COLO668 (cell line): ENCODE data around the gene OR5B17.
"Not testable (repeated sequence)": the region's sequence is repeated elsewhere in the genome, so short reads cannot be mapped to it uniquely, and the experiment has no call there.

Experiments
- DNase-seq: peaks from one replicate; lab custom pipeline; 2025; ENCODE audit not compliant: unreplicated experiment; lab: John Stamatoyannopoulos, UW

Gene OR5B17

DNA sequence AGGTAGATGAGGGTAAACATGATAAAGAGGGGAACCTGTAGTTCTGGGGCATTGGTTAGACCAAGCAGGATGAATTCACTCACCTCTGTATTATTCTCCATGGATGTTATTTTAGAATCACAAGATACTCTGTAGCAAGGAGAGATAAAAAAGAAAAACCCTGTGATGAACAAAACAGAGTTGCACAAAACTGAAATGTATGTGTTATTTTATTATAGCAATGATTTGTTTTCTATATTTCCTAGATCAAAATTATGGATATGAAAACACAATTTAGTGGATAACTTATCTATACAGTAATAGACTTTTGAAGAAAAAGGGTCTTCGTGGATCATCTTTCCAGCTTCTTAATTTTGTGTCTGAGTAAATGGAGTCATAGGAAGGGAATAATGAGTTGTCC lies at the start of gene OR5B17:
TSS of gene OR5B17 (minus strand) at position 101 of the 400 bp plus-strand sequence. CDS start at position 101, 0 bp downstream.
- no peak for DNase-seq

DNA sequence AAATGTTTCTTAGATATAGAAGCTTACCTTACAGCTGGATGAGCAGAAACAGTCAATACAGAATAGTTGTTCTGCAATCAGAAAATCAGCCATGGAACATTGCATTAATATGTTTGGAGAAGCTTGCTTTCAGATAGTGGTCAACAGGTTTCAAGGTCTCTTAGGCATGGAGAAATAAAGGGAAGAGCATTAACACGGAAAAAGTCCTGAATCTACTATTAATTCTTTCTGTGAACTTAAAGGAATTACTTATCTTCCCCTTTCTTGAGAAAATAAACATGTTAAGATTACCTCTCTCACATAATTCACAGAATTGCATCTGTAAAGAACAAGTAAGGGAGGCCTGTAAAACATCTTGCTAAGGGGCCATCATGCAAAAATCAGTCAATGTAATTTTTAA lies 47.9 kb upstream of the OR5B17 start, which contains the start of gene OR5B3:
TSS of gene OR5B3 (minus strand) at position 101 of the 400 bp plus-strand sequence. CDS start 3,465 bp downstream, outside the sequence.
- DNase-seq: no peak

DNA sequence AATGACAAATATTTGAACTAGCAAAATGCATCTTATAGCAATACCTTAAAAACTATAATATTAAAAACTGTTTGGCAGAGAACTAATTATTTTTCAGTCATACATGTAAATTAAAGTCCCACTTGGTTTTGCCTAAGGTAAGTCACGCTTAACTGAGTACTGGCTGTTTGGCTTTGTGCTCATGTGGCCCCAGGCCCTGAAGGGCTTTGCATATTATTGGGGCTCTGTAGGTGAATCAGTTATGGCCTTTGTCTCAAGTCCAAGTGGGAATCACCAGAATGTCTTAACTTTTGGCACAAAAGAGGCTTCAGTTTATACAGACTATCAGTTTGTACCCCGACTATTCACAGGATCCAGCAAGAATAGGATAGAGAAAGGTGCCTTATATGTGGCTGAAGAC lies 40.8 kb upstream of the OR5B17 start:
- not testable (repeated sequence) for DNase-seq

DNA sequence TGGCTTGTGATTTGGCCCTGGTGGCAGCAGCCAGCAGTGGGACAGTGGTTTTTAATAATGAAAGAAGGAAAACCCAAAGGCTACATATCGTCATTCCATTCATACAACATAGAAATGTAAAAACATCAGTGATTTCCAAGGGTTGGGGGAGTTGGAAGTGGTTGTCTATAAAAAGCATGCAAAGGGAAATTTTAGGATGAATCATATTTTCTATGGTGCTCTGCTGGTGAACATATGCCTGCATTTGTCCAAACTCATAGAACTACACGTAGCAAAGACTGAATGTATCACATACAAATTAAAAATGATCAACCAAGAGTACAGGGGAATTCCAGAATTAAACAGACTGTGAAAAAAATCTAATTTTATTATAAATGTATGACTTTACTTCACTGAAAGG lies 36.7 kb upstream of the OR5B17 start:
- no peak for DNase-seq

DNA sequence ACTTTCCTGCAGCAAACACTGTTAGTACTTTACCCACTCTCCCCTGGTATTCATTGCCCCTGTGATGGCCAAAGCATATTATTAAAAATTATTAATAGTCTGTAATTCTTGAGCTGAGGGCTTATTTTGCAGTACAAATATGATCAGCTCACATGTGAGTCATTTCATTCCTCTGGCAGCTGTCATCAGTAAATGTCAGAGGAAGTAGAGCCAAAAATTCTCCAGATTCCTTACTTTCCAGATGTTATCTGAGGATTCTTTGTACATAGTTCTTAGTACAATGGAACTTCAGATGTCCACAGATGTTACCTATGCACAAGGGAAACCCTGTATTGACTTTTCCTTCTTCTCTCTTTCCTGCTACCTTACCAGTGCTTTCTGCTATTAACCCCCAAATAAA lies 35.3 kb upstream of the OR5B17 start:
- no peak for DNase-seq

DNA sequence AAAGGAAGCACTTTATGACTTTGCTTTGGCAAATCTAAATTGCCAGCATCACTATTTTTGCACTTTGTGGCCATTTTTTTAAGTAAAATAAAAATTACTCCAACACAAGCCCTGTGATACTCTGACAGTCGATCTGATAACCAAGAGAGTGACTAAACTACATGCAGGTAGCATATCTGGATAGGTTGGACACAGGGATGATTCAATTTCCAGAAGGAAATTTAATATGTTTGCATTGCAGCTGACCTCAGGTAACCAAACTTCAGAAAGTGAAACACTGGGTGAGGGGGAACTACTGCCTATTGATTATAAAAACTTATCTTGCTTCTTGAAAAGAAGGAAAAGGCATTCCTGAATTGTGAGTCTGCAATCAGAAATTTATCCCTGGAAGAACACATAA lies 33.9 kb upstream of the OR5B17 start:
- no peak for DNase-seq

DNA sequence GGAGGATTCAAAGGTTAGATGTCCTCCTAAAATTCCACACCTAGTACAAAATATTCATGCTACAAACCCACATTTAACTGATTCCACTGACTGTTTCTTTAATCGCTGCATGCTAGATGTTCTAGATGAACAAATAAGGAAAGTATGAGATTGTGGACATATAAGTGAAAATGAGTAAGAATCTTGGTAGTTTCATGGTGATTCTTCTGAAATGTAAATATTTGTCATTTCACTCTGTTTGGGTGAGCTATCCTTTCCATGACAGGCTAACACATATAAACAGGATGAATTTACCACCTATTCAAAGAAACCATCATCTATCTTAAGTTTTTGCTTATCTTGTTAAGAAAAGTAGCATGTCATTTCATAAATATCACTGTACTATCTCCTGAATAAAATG lies 33.0 kb upstream of the OR5B17 start:
- DNase-seq: no peak

DNA sequence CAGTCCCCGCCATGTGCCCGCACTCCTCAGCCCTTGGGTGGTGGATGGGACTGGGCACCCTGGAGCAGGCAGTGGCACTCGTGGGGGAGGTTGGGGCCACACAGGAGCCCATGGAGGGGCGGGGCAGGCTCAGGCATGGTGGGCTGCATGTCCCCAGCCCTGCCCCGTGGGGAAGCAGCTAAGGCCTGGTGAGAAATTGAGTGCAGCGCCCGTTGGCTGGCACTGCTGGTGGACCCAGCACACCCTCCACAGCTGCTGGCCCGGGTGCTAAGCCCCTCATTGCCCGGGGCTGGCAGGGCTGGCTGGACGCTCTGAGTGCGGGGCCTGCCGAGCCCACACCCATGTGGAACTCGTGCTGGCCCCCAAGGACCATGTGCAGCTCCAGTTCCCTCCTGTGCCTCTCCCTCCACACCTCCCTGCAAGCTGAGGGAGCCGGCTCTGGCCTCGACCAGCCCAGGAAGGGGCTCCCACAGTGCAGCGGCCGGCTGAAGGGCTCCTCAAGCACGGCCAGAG lies 31.7 kb upstream of the OR5B17 start:
- no peak for DNase-seq

DNA sequence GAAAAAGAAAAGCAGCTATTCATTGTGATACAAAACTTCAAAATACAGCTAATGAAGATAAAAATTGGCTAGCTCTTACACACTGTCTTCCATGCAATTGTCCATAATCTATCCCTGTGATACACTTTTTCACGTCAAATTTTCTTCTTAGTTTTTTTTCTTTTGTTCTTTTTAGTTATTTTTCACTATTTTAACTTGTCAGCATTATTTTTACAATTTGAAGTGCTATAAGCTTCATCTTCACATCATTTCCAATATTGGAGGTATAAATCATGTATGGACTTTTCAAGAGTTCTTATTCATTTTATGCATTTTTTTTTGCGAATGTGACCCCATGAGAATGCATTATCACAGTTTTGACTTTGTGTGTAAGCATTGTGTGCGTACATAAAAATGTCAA lies 4.1 kb downstream of the OR5B17 start:
- DNase-seq: no peak

DNA sequence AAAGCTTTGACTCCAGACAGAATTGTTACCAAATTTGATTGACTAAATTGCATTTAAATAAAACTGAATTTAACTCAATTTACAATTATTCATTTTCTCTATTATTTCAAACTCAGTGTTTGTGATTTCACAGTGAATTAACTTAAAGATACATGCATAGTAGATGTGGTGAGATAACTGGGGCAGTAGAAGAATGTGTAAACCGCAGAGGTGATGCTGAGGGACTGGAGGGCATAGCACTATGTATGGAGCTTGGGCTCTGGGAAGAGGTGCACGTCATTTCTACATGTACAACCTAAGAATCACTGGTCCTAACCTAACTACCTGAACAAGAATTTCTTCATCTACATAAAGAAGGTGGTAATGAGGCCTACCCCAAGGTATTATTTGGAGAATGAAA lies 13.7 kb downstream of the OR5B17 start:
- DNase-seq: no peak

DNA sequence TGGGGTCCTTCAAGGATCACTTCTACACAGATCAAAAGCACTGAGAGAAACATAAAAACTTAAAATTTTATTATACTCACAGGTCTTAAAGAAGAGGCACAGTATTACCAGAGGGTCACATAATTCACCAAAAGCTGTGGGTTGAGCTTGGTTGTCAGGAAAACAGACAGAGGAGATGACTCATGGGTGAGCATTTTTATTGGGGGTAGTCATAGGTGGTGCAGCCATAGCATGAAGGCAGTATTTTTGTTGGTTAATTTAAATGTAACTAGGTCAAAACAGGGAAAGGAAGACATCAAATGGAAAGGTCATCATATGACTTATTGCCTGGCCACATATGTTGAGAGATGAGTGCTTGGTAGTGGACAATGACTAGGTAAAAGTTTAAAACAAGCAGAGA lies 24.2 kb downstream of the OR5B17 start:
- DNase-seq: no peak

DNA sequence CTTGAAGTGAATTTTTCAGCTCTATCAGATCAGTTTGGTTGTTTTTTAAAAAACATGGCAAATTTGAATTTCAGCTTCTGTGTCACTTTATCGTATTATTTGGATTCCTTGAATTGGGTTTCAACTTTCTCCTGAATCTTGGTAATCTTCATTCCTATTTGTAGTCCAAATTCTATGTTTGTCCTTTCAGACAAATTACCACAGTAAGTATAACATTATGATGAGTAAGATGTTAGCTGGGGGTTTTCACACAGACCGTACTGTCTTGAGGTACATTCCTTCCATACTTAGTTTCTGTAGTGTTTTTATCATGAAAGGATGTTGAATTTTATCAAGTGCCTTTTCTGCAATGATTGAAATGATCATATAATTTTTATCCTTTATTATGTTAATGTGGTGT lies 28.0 kb downstream of the OR5B17 start:
- no peak for DNase-seq

DNA sequence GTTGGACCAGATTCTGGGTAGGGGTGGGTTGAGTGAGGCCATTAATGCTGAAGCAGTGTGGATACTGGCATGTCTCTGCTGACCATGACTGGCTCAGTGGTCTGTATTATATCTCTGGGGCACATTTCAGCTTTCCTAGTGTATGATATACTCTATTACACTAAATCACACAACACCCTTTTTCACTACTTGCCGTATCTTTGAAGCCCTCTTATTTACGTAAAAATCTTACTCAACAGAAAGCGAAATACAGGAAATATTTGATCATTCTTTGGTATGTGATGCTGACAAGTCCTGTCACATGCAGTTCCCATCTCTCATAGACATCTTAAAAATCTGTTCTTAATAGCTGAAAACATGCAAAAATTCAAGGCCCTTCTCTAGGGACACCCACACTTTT lies 40.3 kb downstream of the OR5B17 start:
- DNase-seq: no peak

DNA sequence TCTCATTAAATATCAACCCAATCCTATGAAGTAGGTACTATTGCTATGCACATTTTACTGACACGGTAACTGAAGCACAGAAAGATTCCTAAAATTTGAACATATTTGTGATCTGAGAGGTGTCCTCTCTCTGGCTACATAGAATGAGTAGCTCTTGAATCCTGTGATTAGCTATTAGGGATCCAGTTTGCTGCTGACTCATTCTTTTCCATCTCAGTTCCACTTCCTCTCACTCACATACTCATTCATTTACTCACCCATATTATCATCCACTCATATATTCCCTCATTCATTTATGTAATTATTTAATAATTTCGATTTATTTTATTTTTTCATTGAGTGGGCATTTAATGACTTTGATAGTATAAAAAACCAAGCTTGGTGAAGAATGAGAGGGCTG lies 42.7 kb downstream of the OR5B17 start:
- no peak for DNase-seq
